ENCODE measurements around the gene CCDC149. TPM values are rescaled to one million over a fixed set of nuclear protein-coding genes. Genes with fewer than 3 reads are reported as not detected.

CCDC149 gene
- total RNA-seq, 1 donor from 2014 or later = 5.2 TPM

GRCh38 chr4:24927049-24927448, 14.2 kb upstream of the CCDC149 start:
- no peaks in the 10 kb centered on the region for H3K27me3 Mint-ChIP-seq (ENCODE audit: unreplicated experiment)
- no peaks in the 10 kb centered on the region for H3K9me3 Mint-ChIP-seq (ENCODE audit: unreplicated experiment)
- no peak for DNase-seq
- H3K27ac Mint-ChIP-seq (ENCODE audit: unreplicated experiment) = no peak overlapping the region
- no peak overlapping the region for H3K4me3 Mint-ChIP-seq (ENCODE audit: unreplicated experiment)
- no peak for TF ChIP-seq CTCF (IDR thresholded peaks at IDR 0.05; ENCODE audit: partially characterized antibody, unreplicated experiment)
- H3K4me1 Mint-ChIP-seq (ENCODE audit: low read depth, unreplicated experiment) = peaks cover 10% of the 10 kb centered on the region
- H3K36me3 Mint-ChIP-seq (ENCODE audit: unreplicated experiment) = no peaks in the 10 kb centered on the region

GRCh38 chr4:24924309-24924781, 11.5 kb upstream of the CCDC149 start:
- DNase-seq = no peak
- Mint-ChIP-seq H3K27me3 (ENCODE audit: unreplicated experiment) (no peaks in the 10 kb centered on the region), H3K4me1 (ENCODE audit: low read depth, unreplicated experiment) (peaks cover 10% of the 10 kb centered on the region), H3K4me3 (ENCODE audit: unreplicated experiment) (no peak overlapping the region), H3K9me3 (ENCODE audit: unreplicated experiment) (no peaks in the 10 kb centered on the region), H3K36me3 (ENCODE audit: unreplicated experiment) (no peaks in the 10 kb centered on the region), H3K27ac (ENCODE audit: unreplicated experiment) (no peak overlapping the region)
- TF ChIP-seq CTCF (IDR thresholded peaks at IDR 0.05; ENCODE audit: partially characterized antibody, unreplicated experiment) = no peak

- no peak for DNase-seq
- H3K9me3 Mint-ChIP-seq (ENCODE audit: unreplicated experiment) = no peaks in the 10 kb centered on the region
- H3K27me3 Mint-ChIP-seq (ENCODE audit: unreplicated experiment) = no peaks in the 10 kb centered on the region
- H3K27ac Mint-ChIP-seq (ENCODE audit: unreplicated experiment) = no peak overlapping the region
- no peak for TF ChIP-seq CTCF (IDR thresholded peaks at IDR 0.05; ENCODE audit: partially characterized antibody, unreplicated experiment)
- H3K4me1 Mint-ChIP-seq (ENCODE audit: low read depth, unreplicated experiment) = peaks cover 10% of the 10 kb centered on the region
- H3K4me3 Mint-ChIP-seq (ENCODE audit: unreplicated experiment) = no peak overlapping the region
- no peaks in the 10 kb centered on the region for H3K36me3 Mint-ChIP-seq (ENCODE audit: unreplicated experiment)
Observed at GRCh38 chr4:24923550-24923949, 10.7 kb upstream of the CCDC149 start.

- no peak for DNase-seq
- H3K4me3 Mint-ChIP-seq (ENCODE audit: unreplicated experiment) = no peak overlapping the region
- H3K4me1 Mint-ChIP-seq (ENCODE audit: low read depth, unreplicated experiment) = peaks cover 10% of the 10 kb centered on the region
- no peak for TF ChIP-seq CTCF (IDR thresholded peaks at IDR 0.05; ENCODE audit: partially characterized antibody, unreplicated experiment)
- no peaks in the 10 kb centered on the region for H3K36me3 Mint-ChIP-seq (ENCODE audit: unreplicated experiment)
- H3K27me3 Mint-ChIP-seq (ENCODE audit: unreplicated experiment) = no peaks in the 10 kb centered on the region
- H3K27ac Mint-ChIP-seq (ENCODE audit: unreplicated experiment) = no peak overlapping the region
- no peaks in the 10 kb centered on the region for H3K9me3 Mint-ChIP-seq (ENCODE audit: unreplicated experiment)
Observed at GRCh38 chr4:24923002-24923401, 10.2 kb upstream of the CCDC149 start.

GRCh38 chr4:24922416-24922815, 9.6 kb upstream of the CCDC149 start:
- H3K36me3 Mint-ChIP-seq (ENCODE audit: unreplicated experiment) = no peaks in the 10 kb centered on the region

More at GRCh38 chr4:24922416-24922815, 9.6 kb upstream of the CCDC149 start:
- Mint-ChIP-seq H3K9me3 (ENCODE audit: unreplicated experiment) (no peaks in the 10 kb centered on the region), H3K27me3 (ENCODE audit: unreplicated experiment) (no peaks in the 10 kb centered on the region), H3K4me3 (ENCODE audit: unreplicated experiment) (no peak overlapping the region), H3K4me1 (ENCODE audit: low read depth, unreplicated experiment) (peaks cover 10% of the 10 kb centered on the region), H3K27ac (ENCODE audit: unreplicated experiment) (no peak overlapping the region)
- no peak for TF ChIP-seq CTCF (IDR thresholded peaks at IDR 0.05; ENCODE audit: partially characterized antibody, unreplicated experiment)
- no peak for DNase-seq

All from glutamatergic neuron (in vitro differentiated cells).